Ovary (tissue), 9 donors: ENCODE results near the gene SMIM3. TPM values are rescaled to one million over a fixed set of nuclear protein-coding genes. Genes with fewer than 3 reads are reported as not detected.

Experiments used
- DNase-seq, 5 donors: peaks; one replicate each; pipeline ENCODE4 v3.0.0-alpha.2; 2019 to 2020
- H3K27ac ChIP-seq, 2 donors: fragments of 200-600 bp; one replicate each; pipeline versions ENCODE4 v1.5.1 to v1.8.0; 2019 to 2022
- H3K27me3 ChIP-seq: fragments of 200-600 bp; one replicate; pipeline ENCODE4 v1.8.0; 2022
- H3K36me3 ChIP-seq: fragments of 200-600 bp; sonication (generic); one replicate; pipeline ENCODE4 v1.5.1; 2019
- H3K4me1 ChIP-seq: one replicate; pipeline ENCODE4 v1.8.1; 2013; ENCODE audit warnings: mild to moderate bottlenecking, moderate library complexity; ENCODE audit not compliant: insufficient read depth
- H3K4me3 ChIP-seq: fragments of 200-600 bp; sonication (generic); one replicate; pipeline ENCODE4 v1.5.1; 2017
- H3K9me3 ChIP-seq, 2 donors: fragments of 200-600 bp in 1 of 2; sonication (generic) in 1 of 2; one replicate each; pipeline versions ENCODE4 v1.5.1 to v1.8.1; 2013 to 2019; ENCODE audit warnings: mild to moderate bottlenecking in 1 of 2, moderate library complexity in 1 of 2
- CTCF ChIP-seq, 3 donors: fragments of 450-650 bp in 2 of 3; fragments of 200-600 bp in 1 of 3; IDR thresholded peaks; one replicate each; pipeline versions ENCODE4 v1.5.1 to v1.8.0; 2016 to 2022; ENCODE audit warnings: antibody characterized with exemption in 3 of 3, mild to moderate bottlenecking in 1 of 3
- EP300 ChIP-seq: sonication (generic); formaldehyde crosslinking; IDR thresholded peaks from one replicate; pipeline ENCODE4 v1.6.1; 2017; ENCODE audit warnings: antibody characterized with exemption
- POLR2A ChIP-seq: fragments of 450-650 bp; IDR thresholded peaks from one replicate; pipeline ENCODE4 v1.6.1; 2017; ENCODE audit warnings: antibody characterized with exemption, mild to moderate bottlenecking, moderate library complexity
- WGBS, 3 donors: extraction: QIAGEN DNeasy Blood & Tissue Kit in 1 of 3; methylation state at CpG; one replicate each; pipeline versions ENCODE4 v1.1.5 to v1.1.7; 2013 to 2017; 5-methylcytosine and 5-hydroxymethylcytosine counted together
- intact Hi-C, 4 donors: fragments of 100-400 bp; cut with DNase I; formaldehyde crosslinking; loops; one replicate each; pipeline versions ENCODE4 v1.11.0 to v1.15.1; 2022 to 2023
- polyA plus RNA-seq, 2 donors: library from polyadenylated mRNA; stranded (reverse); fragments of 200-250 nt in 1 of 2; fragments of 350-450 nt in 1 of 2; fragmentation: Illumina TruSeq in 1 of 2; extraction: RNeasy Lipid Tissue Mini Kit (QIAGEN cat#74804) in 1 of 2; gene quantifications; one replicate each; pipeline ENCODE4 v1.2.3, GENCODE V29; 2013 to 2014
- total RNA-seq, 7 donors: library from RNA; depleted of rRNA in 2 of 7; stranded (reverse); fragments of >200 nt in 2 of 7; fragmentation: NEBNext Ultra II Directional in 3 of 7; extraction: Animal tissue kit (Norgen Biotek cat#: 25700) in 3 of 7; gene quantifications; one replicate each; pipeline versions ENCODE4 v1.1.0 to v1.2.4, GENCODE V29; 2016 to 2023
- donor health status: DM: no; HTN: no; CAD: no; lungs with moderate emphysema.
- donor health status: DM: no; HTN: no; CAD: no.
- donor health status: Bipolar disorder and iron deficiency.
- donor health status: DM: yes; HTN: yes; CAD: no.
- donor health status: DM: no; HTN: no; CAD: no.
- donor health status: DM: yes; HTN: yes; CAD: no.

SMIM3 gene
- total and polyA plus RNA-seq, 9 donors: 14.7 to 33.6 (median 20.9) TPM

- intact Hi-C loops: loop anchor here in 1 of 4 donors (10.0 kb wide), 1 partner anchor 232 kb away; no protein-coding TSS in a partner anchor
- WGBS, 3 donors: 95 to 98% (median 97%) methylated on average over 1 of the region's 1 CpG
- DNase-seq: no peak
- Histone ChIP-seq H3K4me3 (no peak overlapping the region), H3K27me3 (no peaks in the 10 kb centered on the region), H3K4me1 (peaks cover 12% of the 10 kb centered on the region), H3K27ac (no peak overlapping the region), H3K36me3 (no peaks in the 10 kb centered on the region), H3K9me3 (no peaks in the 10 kb centered on the region)
- TF ChIP-seq POLR2A (no peak), EP300 (no peak), CTCF (IDR thresholded peaks at IDR 0.05) (no peak)
These were observed 8.3 kb downstream of the SMIM3 start for GRCh38 chr5:150786876-150787275.

DNA sequence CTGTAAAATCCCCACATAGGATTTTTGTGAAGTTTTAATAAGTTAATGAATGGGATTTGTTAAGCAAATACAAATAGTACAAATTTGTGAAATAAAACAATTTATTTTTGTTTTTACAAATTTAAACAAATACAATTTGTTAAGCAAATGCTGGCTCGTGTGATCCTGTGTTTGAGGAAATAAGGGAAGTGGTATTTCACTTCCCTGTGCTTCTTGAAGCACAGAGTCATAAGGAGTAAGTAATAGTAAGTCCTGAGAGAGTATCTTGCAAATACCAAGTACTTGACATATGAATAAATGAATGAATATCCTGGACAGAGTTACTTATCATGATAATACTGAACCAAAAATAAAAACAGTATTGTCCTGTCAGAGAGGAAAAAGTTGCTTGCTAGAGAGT lies 9.1 kb downstream of the SMIM3 start:
- Histone ChIP-seq H3K27me3 (no peaks in the 10 kb centered on the region), H3K4me1 (peaks cover 4% of the 10 kb centered on the region), H3K36me3 (no peaks in the 10 kb centered on the region), H3K27ac (no peak overlapping the region), H3K9me3 (no peaks in the 10 kb centered on the region), H3K4me3 (no peak overlapping the region)
- 51 to 56% (median 52%) methylated on average over 1 of the region's 1 CpG for WGBS, 3 donors
- no peak for DNase-seq
- no peak for TF ChIP-seq EP300
- no peak for TF ChIP-seq CTCF (IDR thresholded peaks at IDR 0.05)
- TF ChIP-seq POLR2A: no peak
- intact Hi-C loops: loop anchor here in 1 of 4 donors (10.0 kb wide), 1 partner anchor 233 kb away; no protein-coding TSS in a partner anchor

- no peaks in the 10 kb centered on the region for H3K4me1 ChIP-seq
- H3K27ac ChIP-seq: no peak overlapping the region
- intact Hi-C loops: loop anchor here in 1 of 4 donors (10.0 kb wide), 1 partner anchor 234 kb away; no protein-coding TSS in a partner anchor
These were observed 10.4 kb downstream of the SMIM3 start for GRCh38 chr5:150788977-150789376.

DNA sequence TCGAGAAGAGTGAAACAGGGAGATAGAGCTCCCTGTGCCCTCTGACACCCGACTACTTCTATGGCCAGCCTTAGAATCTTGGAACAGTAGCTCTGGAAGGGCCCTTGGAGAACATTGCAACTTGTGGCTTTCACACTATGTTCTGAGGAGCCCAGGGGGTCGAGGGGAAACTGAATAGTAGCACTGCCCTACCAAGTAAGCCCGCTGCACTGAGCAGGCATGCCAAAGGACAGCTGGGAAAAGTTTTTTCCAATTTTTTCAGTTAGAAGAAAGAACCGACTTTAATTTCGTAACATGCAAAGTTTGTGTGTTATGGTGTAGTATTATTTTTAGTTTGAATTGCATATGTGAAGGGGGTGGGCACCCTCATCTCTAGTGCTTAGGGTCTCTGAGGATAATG lies 10.9 kb downstream of the SMIM3 start:
- no peak overlapping the region for H3K27ac ChIP-seq
- 73 to 84% (median 84%) methylated on average over 6 of the region's 6 CpGs for WGBS, 3 donors
- H3K4me1 ChIP-seq: no peaks in the 10 kb centered on the region
- intact Hi-C loops: loop anchor here in 1 of 4 donors (10.0 kb wide), 1 partner anchor 235 kb away; no protein-coding TSS in a partner anchor
- TF ChIP-seq EP300 (no peak), POLR2A (no peak), CTCF (IDR thresholded peaks at IDR 0.05) (no peak)
- no peaks in the 10 kb centered on the region for H3K9me3 ChIP-seq
- no peak for DNase-seq
- H3K4me3 ChIP-seq: no peak overlapping the region
- H3K36me3 ChIP-seq: no peaks in the 10 kb centered on the region
- no peaks in the 10 kb centered on the region for H3K27me3 ChIP-seq

More at GRCh38 chr5:150788977-150789376, 10.4 kb downstream of the SMIM3 start:
- no peak overlapping the region for H3K4me3 ChIP-seq
- H3K9me3 ChIP-seq: no peaks in the 10 kb centered on the region
- H3K27me3 ChIP-seq: no peaks in the 10 kb centered on the region
- no peak for DNase-seq
- TF ChIP-seq EP300 (no peak), CTCF (IDR thresholded peaks at IDR 0.05) (no peak), POLR2A (no peak)
- no peaks in the 10 kb centered on the region for H3K36me3 ChIP-seq
